ENCODE data around the gene SLC16A1. TPM values are rescaled to one million over a fixed set of nuclear protein-coding genes. Genes with fewer than 3 reads are reported as not detected.

The SLC16A1 gene
- total RNA-seq, 4 donors from 2014 or later = 13.1 to 20.7 (median 15.7) TPM

DNA sequence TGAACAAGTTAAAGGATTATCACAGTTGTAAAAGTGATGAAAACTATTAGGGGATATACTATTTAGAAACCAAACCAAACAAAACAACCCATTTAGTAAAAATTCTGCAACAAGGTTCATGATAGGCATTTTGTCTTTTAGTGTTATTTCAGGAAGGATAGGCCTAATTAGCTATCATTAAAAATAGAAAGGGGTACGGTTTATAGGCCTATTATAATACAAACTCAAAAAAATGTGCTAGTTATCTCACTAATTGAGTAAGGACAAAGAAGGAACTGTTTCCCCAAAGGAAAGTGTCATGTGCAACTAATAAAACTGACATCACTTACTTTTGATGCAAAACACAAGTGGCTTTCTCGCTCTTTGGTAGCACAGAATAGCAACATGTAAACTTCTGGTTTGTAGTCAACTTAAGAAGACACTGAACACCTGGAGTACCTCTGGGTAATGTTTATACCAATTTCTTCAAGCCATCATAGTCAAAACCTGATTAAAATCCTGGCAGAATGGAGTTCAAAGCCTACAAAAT, 28.5 kb downstream of the SLC16A1 start:
- Histone ChIP-seq H3K27me3 (no peaks in the 10 kb centered on the region), H3K9me3 (no peaks in the 10 kb centered on the region), H3K36me3 (peaks cover 0 to 27% (median 0%) of the 10 kb centered on the region in 3 donors), H3K27ac (no peak overlapping the region), H3K4me1 (no peaks in the 10 kb centered on the region), H3K4me3 (no peak overlapping the region)
- TF ChIP-seq EP300 (IDR thresholded peaks at IDR 0.05) = no peak
- TF ChIP-seq POLR2A (IDR thresholded peaks at IDR 0.05) = no peak
- TF ChIP-seq, protein P1, sequence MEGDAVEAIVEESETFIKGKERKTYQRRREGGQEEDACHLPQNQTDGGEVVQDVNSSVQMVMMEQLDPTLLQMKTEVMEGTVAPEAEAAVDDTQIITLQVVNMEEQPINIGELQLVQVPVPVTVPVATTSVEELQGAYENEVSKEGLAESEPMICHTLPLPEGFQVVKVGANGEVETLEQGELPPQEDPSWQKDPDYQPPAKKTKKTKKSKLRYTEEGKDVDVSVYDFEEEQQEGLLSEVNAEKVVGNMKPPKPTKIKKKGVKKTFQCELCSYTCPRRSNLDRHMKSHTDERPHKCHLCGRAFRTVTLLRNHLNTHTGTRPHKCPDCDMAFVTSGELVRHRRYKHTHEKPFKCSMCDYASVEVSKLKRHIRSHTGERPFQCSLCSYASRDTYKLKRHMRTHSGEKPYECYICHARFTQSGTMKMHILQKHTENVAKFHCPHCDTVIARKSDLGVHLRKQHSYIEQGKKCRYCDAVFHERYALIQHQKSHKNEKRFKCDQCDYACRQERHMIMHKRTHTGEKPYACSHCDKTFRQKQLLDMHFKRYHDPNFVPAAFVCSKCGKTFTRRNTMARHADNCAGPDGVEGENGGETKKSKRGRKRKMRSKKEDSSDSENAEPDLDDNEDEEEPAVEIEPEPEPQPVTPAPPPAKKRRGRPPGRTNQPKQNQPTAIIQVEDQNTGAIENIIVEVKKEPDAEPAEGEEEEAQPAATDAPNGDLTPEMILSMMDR (IDR thresholded peaks at IDR 0.05) = no peak
- WGBS, 2 donors = 70 to 73% methylated on average over 2 of the region's 2 CpGs
- no peak for DNase-seq (ENCODE audit: low spot score in 2 of 2)

DNA sequence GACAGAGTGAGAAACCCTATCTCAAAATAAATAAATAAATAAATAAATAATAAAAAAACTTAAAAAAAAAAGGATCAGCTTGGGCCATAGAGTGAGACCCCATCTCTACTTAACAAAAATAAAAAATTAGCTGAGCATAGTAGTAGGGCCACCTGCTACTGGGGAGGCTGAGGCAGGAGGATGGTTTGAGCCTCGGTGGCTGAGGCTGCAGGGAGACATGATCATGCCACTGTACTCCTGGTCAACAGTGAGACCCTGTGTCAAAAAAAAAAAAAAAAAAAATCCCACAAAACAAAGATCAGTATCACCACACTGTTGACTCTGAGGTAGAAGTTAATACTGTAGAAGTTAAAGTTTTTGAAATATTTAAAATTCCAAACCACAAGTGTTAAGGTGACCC, 29.1 kb downstream of the SLC16A1 start:
- H3K4me3 ChIP-seq = no peak overlapping the region
- H3K9me3 ChIP-seq = no peaks in the 10 kb centered on the region
- H3K36me3 ChIP-seq = peaks cover 0 to 31% (median 0%) of the 10 kb centered on the region in 3 donors
- H3K4me1 ChIP-seq = no peaks in the 10 kb centered on the region
- no peak for TF ChIP-seq EP300 (IDR thresholded peaks at IDR 0.05)
- no peak for TF ChIP-seq POLR2A (IDR thresholded peaks at IDR 0.05)
- TF ChIP-seq, protein P1 (IDR thresholded peaks at IDR 0.05) = no peak
- H3K27me3 ChIP-seq = no peaks in the 10 kb centered on the region
- DNase-seq (ENCODE audit: low spot score in 2 of 2) = no peak
- WGBS, 2 donors = 94 to 95% methylated on average over 1 of the region's 1 CpG
- H3K27ac ChIP-seq = no peak overlapping the region

DNA sequence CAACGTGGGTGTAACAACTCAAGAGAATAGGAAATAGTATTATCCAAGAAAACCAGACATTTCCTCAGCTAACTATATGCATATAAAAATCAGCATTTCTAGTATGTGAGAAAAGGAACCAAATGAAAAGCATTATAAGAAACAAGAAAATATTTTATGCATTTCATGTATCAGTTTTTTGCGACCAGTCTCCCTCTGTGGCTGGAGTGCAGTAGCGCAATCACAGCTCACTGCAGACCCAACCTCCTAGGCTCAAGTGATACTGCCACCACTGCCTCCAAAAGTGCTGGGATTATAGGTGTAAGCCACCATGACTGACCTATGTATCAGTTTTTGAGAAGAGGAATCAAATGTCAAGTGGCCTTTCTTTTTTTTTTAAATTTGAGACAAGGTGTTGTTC, 31.0 kb downstream of the SLC16A1 start:
- TF ChIP-seq POLR2A (IDR thresholded peaks at IDR 0.05) = no peak
- TF ChIP-seq EP300 (IDR thresholded peaks at IDR 0.05) = no peak
- TF ChIP-seq, protein P1 (IDR thresholded peaks at IDR 0.05) = no peak
- H3K9me3 ChIP-seq = no peaks in the 10 kb centered on the region
- no peak for DNase-seq (ENCODE audit: low spot score in 2 of 2)
- no peaks in the 10 kb centered on the region for H3K27me3 ChIP-seq
- no peak overlapping the region for H3K27ac ChIP-seq
- H3K4me3 ChIP-seq = no peak overlapping the region
- H3K36me3 ChIP-seq = peaks cover 0 to 36% (median 0%) of the 10 kb centered on the region in 3 donors
- 76 to 81% methylated on average over 3 of the region's 3 CpGs for WGBS, 2 donors
- H3K4me1 ChIP-seq = no peaks in the 10 kb centered on the region

DNA sequence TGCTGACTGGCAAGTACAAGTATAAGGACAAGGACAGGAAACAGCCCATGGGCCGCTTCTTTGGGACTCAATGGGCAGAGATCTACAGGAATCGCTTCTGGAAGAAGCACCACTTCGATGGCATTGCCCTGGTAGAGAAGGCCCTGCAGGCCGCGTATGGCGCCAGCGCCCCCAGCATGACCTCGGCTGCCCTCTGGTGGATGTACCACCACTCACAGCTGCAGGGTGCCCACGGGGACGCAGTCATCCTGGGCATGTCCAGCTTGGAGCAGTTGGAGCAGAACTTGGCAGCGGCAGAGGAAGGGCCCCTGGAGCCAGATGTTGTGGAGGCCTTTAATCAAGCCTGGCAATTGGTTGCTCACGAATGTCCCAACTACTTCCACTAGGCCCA, 32.0 kb downstream of the SLC16A1 start:
- no peaks in the 10 kb centered on the region for H3K4me1 ChIP-seq

DNA sequence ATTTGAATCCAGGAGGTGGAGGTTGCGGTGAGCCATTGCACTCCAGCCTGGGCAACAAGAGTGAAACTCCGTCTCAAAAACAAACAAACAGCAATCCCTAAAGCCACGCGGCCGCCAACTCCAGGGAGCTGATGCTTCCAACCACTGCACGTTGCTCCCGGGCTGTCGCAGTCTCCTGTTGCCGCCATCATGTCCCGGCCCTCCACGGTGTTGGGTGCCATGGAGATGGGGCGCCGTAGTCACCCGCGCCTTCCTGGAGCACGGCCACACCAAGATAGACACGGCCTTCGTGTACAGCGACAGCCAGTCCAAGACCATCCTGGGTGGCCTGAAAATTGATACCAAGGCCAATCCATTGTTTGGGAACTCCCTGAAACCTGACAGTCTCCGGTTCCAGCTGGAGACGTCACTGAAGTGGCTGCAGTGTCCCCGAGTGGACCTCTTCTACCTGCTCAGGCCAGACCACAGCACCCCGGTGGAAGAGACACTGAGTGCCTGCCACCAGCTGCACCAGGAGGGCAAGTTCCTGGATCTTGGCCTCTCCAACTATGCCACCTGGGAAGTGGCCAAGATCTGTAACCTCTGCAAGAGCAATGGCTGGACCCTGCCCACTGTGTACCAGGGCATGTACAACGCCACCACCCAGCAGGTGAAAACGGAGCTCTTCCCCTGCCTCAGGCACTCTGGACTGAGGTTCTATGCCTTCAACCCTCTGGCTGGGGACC, 32.6 kb downstream of the SLC16A1 start:
- Histone ChIP-seq H3K36me3 (peaks cover 0 to 43% (median 0%) of the 10 kb centered on the region in 3 donors), H3K27ac (no peak overlapping the region), H3K4me1 (no peaks in the 10 kb centered on the region), H3K9me3 (no peaks in the 10 kb centered on the region), H3K4me3 (no peak overlapping the region), H3K27me3 (no peaks in the 10 kb centered on the region)
- no peak for DNase-seq (ENCODE audit: low spot score in 2 of 2)
- TF ChIP-seq, protein P1 (IDR thresholded peaks at IDR 0.05) = no peak
- TF ChIP-seq POLR2A (IDR thresholded peaks at IDR 0.05) = no peak
- no peak for TF ChIP-seq EP300 (IDR thresholded peaks at IDR 0.05)
- WGBS, 2 donors = 95 to 98% methylated on average over 23 to 25 of the region's 25 CpGs

More for the DNA sequence above, 32.0 kb downstream of the SLC16A1 start:
- 88 to 91% methylated on average over 5 to 11 of the region's 12 CpGs for WGBS, 2 donors
- Histone ChIP-seq H3K36me3 (peaks cover 0 to 43% (median 0%) of the 10 kb centered on the region in 3 donors), H3K9me3 (no peaks in the 10 kb centered on the region), H3K27ac (no peak overlapping the region), H3K4me3 (no peak overlapping the region), H3K27me3 (no peaks in the 10 kb centered on the region)
- no peak for DNase-seq (ENCODE audit: low spot score in 2 of 2)
- TF ChIP-seq EP300 (IDR thresholded peaks at IDR 0.05) (no peak), POLR2A (IDR thresholded peaks at IDR 0.05) (no peak)
- TF ChIP-seq, protein P1 (IDR thresholded peaks at IDR 0.05) = no peak

All from tibial nerve (tissue), 4 donors.